BJ (cell line): ENCODE measurements around the gene LZTFL1. TPM values are rescaled to one million over a fixed set of nuclear protein-coding genes. Genes with fewer than 3 reads are reported as not detected.

Experiments
- CTCF ChIA-PET: fragments of 350-600 bp; formaldehyde crosslinking; extraction: SDS; loops from one replicate; lab custom pipeline; 2021; ENCODE audit warnings: antibody characterized with exemption, inconsistent platforms; lab: Yijun Ruan, JAX
- POLR2A ChIA-PET: fragments of 300-600 bp; sonication (Branson Sonifier 250); formaldehyde crosslinking; extraction: SDS; loops from one replicate; lab custom pipeline; 2021; ENCODE audit warnings: antibody characterized with exemption; lab: Charles Lee
- DNase-seq: peaks from one replicate; pipeline ENCODE4 v3.0.0-alpha.2; 2011; ENCODE audit warnings: low read depth
- H3K27me3 ChIP-seq: 2 replicates; pipeline ENCODE4 v1.6.0; 2011; ENCODE audit warnings: low read length; ENCODE audit not compliant: control insufficient read depth, insufficient read depth
- H3K36me3 ChIP-seq: 2 replicates; pipeline ENCODE4 v1.5.1; 2011; ENCODE audit warnings: low read length; ENCODE audit not compliant: control insufficient read depth, insufficient read depth
- H3K4me3 ChIP-seq: 2 replicates; pipeline ENCODE4 v1.5.1; 2011; ENCODE audit warnings: low read depth, mild to moderate bottlenecking, control low read depth, low read length
- polyA plus RNA-seq: library from polyadenylated mRNA; depleted of rRNA; stranded (reverse); fragments of >200 nt; gene quantifications from 2 replicates; pipeline ENCODE4 v1.2.3, GENCODE V29; 2011
- TF ChIP-seq, protein P1 (sequence below): IDR thresholded peaks from 2 replicates; pipeline ENCODE4 v1.5.1; 2011; ENCODE audit warnings: low read depth, mild to moderate bottlenecking, control low read depth, inconsistent platforms, low read length, moderate library complexity; ENCODE audit not compliant: insufficient read depth

Gene LZTFL1
- polyA plus RNA-seq, 1 experiment: 12.9 TPM

DNA sequence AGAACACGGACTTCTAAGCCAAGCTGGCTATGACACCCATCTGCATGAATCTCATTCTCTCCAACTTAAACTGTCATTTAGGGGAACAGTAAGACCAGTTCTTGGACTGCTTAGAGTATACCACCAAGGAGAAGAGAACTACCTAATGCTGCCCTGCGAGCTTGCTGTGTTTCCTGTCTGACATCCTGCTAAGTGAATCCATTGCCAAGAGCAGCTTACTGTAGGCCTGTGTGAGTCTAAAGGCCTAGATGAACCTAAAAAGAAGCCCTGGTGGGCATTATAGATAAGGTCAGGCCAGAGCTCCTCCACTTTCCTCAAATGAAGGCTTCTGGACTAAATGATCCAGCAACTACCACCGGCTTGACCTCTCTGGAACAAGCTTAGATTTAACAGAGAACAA, 15.0 kb downstream of the LZTFL1 start:
- Histone ChIP-seq H3K36me3 (peaks cover 7% of the 10 kb centered on the region), H3K4me3 (no peak overlapping the region), H3K27me3 (no peaks in the 10 kb centered on the region)
- ChIA-PET CTCF (interaction anchor here (1.3 kb wide), 1 partner anchor 20 kb away, joined by 3 read pairs; no protein-coding TSS in a partner anchor), POLR2A (no interaction called here)
- TF ChIP-seq, protein P1, sequence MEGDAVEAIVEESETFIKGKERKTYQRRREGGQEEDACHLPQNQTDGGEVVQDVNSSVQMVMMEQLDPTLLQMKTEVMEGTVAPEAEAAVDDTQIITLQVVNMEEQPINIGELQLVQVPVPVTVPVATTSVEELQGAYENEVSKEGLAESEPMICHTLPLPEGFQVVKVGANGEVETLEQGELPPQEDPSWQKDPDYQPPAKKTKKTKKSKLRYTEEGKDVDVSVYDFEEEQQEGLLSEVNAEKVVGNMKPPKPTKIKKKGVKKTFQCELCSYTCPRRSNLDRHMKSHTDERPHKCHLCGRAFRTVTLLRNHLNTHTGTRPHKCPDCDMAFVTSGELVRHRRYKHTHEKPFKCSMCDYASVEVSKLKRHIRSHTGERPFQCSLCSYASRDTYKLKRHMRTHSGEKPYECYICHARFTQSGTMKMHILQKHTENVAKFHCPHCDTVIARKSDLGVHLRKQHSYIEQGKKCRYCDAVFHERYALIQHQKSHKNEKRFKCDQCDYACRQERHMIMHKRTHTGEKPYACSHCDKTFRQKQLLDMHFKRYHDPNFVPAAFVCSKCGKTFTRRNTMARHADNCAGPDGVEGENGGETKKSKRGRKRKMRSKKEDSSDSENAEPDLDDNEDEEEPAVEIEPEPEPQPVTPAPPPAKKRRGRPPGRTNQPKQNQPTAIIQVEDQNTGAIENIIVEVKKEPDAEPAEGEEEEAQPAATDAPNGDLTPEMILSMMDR: no peak
- no peak for DNase-seq

DNA sequence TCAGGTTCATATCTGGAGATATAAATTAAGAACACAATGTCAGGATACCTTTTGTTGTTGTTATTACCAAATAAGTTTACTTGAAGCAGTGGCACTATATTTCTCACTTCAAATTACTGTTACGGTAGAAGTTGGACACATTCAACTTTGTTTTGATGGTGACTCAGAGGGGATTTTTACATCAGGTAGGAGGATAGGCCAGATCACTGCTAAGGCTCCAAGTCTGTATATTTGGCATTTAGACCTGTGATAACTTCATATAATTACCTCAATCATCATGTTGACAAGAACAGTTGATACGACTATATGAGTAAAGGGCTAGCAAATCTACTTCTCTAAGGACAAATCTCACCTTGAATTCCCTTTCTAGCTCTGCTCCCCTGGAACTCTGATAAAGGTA, 15.6 kb downstream of the LZTFL1 start:
- Histone ChIP-seq H3K36me3 (peaks cover 7% of the 10 kb centered on the region), H3K27me3 (no peaks in the 10 kb centered on the region), H3K4me3 (no peak overlapping the region)
- ChIA-PET POLR2A (no interaction called here), CTCF (interaction anchor here (1.3 kb wide), 1 partner anchor 21 kb away, joined by 3 read pairs; no protein-coding TSS in a partner anchor)
- DNase-seq: no peak
- TF ChIP-seq, protein P1: no peak

- POLR2A ChIA-PET: no interaction called here
- no peak overlapping the region for H3K4me3 ChIP-seq
- TF ChIP-seq, protein P1: no peak
- no peak for DNase-seq
- CTCF ChIA-PET: interaction anchor here (1.0 kb wide), 1 partner anchor 11 kb away, joined by 3 read pairs; no protein-coding TSS in a partner anchor
- H3K36me3 ChIP-seq: peaks cover 2% of the 10 kb centered on the region; the same call in 1 of the 2 replicates
- H3K27me3 ChIP-seq: no peaks in the 10 kb centered on the region; the same call in 1 of the 2 replicates
Observed at GRCh38 chr3:45821127-45821526, 20.8 kb downstream of the LZTFL1 start.

DNA sequence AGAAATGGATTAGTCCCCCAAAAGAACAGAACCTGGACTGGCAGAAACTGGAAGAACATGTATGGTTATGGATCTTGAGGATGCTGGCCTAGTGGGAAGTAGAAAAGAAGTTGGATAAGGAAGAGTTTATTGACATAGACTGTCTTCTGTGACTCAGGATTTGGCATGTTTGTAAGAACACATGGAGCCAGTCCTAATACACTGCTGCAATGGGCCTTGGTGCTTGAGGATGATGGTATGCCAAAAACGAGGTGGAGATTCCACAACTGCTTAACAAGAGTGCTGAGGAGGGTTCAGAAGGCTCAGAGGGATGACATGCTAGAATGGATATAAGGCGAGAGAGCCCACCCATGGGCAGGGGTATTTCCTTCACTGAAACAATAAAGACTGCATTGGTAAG, 22.4 kb downstream of the LZTFL1 start:
- CTCF ChIA-PET: no interaction called here
- no peak for DNase-seq

DNA sequence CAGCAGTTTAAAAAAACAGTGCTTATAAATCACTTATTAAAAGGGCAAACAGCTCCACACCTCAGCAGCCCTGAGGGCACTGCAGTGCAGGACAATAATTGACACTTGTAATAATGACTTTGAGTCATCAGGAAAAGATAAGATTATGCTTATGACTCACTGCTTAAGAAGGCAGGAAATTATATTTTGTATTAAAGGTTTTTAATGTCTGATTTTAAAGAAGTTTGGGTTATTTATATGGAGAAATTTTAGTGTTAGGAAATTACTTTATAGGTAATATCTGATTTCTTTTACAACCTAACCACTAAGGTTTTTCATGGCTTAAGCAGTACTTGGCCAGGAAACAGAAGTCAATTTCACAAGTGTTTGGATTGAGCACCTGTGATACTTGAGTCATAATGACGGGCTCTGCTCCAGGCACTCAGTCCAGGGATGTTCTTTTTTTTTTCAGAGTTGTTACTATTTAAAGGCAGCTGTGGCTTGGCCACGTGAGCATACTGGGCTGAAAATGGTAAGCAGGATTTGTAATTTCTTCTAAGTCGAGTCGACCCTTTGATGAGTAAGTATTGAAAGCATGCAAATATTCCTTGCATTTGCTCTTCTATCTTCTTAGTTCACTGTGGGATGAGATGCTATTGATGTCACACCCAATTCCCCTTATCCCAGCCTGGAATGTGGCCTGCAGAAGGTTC, 23.9 kb downstream of the LZTFL1 start:
- TF ChIP-seq, protein P1: no peak
- Histone ChIP-seq H3K27me3 (peaks cover 4% of the 10 kb centered on the region), H3K4me3 (no peak overlapping the region), H3K36me3 (no peaks in the 10 kb centered on the region)
- ChIA-PET CTCF (interaction anchor here (0.5 to 2.5 kb wide), 3 partner anchors 108 to 293 kb away, joined by 3 to 9 read pairs (median 4); no protein-coding TSS in a partner anchor), POLR2A (interaction anchor here (0.6 to 0.7 kb wide), 2 partner anchors 23 to 42 kb away, joined by 3 to 5 read pairs; no protein-coding TSS in a partner anchor)
- DNase-seq: peak; percentile 96

More for the DNA sequence above, 22.4 kb downstream of the LZTFL1 start:
- Histone ChIP-seq H3K27me3 (peaks cover 3% of the 10 kb centered on the region; the same call in 1 of the 2 replicates), H3K4me3 (no peak overlapping the region), H3K36me3 (no peaks in the 10 kb centered on the region)
- POLR2A ChIA-PET: no interaction called here
- TF ChIP-seq, protein P1: no peak
